HG02610 (cell line): Measurements from ENCODE around the gene CCDC80.

Experiments
- ATAC-seq: cut with Tn5 transposase; IDR thresholded peaks from one replicate; pipeline ENCODE4 v1.9.1; 2021; ENCODE audit warnings: mild to moderate bottlenecking, moderate library complexity; ENCODE audit not compliant: unreplicated experiment

The CCDC80 gene, protein sequence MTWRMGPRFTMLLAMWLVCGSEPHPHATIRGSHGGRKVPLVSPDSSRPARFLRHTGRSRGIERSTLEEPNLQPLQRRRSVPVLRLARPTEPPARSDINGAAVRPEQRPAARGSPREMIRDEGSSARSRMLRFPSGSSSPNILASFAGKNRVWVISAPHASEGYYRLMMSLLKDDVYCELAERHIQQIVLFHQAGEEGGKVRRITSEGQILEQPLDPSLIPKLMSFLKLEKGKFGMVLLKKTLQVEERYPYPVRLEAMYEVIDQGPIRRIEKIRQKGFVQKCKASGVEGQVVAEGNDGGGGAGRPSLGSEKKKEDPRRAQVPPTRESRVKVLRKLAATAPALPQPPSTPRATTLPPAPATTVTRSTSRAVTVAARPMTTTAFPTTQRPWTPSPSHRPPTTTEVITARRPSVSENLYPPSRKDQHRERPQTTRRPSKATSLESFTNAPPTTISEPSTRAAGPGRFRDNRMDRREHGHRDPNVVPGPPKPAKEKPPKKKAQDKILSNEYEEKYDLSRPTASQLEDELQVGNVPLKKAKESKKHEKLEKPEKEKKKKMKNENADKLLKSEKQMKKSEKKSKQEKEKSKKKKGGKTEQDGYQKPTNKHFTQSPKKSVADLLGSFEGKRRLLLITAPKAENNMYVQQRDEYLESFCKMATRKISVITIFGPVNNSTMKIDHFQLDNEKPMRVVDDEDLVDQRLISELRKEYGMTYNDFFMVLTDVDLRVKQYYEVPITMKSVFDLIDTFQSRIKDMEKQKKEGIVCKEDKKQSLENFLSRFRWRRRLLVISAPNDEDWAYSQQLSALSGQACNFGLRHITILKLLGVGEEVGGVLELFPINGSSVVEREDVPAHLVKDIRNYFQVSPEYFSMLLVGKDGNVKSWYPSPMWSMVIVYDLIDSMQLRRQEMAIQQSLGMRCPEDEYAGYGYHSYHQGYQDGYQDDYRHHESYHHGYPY

DNA sequence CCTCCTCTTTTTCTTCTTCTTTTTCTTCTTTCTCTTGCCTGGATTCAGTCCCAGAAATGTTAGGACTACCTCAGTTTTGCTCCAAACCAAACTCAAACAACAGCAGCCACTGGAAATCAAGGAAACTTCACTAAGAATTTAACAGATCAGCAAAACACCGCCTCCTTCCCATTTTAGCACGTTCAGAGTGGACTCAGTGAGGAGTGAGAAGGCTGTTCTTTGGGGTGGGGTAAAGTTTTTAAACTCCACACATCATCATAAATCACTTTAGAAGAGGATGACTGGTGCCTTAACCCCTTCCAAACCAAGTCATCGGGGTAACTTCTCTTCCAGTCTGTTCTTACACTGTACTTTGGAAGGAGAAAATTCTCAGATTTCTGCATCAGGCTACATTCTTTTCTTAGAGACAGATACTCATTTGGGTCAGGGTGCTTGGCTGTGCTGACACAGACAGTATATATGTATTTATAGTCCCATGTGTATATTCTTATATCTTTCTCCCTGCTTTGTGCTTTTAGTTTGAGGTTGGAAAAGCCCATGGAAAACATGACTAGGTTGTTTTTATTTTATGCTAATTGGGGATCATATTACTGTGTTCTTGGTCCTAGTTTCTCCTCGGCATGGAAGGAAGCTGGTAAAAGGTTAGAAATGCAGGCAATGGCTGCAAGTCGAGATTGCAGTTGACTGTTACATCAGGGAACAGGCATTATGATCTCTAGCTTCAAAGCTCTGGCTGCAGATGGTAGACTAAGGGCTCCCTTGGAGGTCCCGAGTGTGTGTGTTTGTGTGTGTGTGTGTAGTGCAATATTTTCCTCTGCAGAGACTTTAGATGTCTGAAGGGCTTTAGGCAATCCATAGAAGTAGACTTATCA lies at the start of gene CCDC80:
CCDC80 (minus strand) TSS at position 214 of the 872 bp plus-strand sequence. CDS start 1,238 bp downstream, outside the sequence.
- ATAC-seq: no peak

DNA sequence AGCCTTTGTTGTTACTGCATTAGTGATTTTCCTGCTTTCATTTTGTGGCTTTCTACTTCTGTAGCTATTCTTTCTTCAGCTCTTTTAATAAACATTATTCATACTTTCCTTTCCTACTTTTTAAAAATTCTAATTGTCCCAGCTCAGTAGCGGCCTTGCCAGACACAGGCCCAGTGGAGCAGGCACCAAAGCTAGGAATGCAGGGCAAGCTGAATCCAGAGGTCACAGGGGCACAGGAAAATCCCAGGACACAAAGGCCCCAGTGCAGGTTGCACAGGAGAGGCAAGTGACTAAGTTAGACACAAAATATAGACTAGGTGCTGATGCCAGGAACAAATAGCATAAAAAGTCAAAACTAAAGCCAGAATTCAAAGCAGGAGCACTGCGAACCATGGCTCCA lies 49.0 kb upstream of the CCDC80 start:
- no peak for ATAC-seq

DNA sequence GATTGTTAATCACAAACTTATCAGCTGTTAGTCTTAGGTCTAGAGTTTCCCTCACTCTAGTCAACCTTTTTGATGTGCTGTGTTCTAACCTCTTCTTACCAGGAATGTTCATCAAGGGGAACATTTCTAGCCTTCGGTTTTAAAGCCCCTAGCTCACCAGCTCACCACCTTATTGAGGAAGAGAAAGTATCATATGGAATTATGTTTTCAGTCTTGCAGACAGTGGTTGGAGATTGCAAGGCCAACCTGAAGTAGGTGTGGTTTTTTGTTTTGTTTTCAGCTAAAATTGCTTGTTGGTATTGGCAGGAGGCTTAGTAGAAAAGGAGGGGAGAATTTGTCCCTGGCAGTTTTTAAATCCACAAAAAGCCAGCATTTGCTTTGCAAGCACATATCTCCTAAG lies 48.4 kb upstream of the CCDC80 start:
- ATAC-seq: no peak

DNA sequence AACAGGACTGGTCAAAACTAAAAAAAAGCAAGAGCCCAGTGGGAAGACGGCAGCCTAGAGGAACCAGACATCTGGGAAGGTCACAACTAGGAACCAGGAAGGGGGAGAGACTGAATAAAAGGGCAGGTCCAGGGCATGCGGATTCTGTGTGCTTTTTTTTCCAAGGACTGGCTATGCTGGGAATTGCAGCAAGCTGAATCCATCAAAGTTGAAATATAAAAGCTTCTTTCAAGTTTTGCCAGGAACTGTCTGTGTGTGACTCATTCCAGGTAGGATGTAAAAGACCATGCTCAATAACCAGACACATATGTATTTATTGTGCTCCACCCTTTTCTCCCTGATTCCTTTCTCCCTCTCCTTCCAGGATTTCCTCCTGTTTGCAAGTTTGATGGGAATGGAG lies 47.9 kb upstream of the CCDC80 start:
- no peak for ATAC-seq

DNA sequence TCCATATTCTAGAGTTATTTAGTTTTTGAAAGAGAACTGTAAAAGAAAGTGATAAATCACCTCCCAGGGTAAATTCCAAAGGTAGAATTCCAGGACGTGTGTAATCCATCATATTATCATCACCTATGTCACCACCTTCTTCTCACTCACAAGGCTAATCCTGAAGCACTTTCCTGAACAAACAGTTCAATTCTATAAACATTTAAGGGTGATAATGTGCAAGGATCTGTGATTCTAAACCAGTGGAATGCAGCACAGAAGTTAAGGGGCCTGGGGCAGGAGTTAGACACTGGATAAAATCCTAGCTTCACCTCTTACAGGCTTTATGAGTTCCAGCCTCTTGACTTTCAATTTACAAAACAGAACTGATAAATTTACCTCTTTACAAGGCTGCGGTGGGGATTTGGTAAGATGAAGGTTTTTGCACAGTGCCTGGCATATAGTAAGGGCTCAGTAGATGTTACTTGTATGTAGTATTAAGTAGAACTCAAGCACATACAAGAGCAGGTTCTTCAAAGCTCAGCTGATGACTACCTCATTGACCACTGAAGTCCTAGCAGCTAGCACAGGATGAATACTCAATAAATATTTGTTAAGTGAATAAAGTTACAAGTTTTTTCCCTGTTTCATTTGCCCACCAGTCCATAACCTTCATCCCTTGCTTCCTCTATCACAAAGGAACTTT lies 47.3 kb upstream of the CCDC80 start:
- ATAC-seq: no peak

DNA sequence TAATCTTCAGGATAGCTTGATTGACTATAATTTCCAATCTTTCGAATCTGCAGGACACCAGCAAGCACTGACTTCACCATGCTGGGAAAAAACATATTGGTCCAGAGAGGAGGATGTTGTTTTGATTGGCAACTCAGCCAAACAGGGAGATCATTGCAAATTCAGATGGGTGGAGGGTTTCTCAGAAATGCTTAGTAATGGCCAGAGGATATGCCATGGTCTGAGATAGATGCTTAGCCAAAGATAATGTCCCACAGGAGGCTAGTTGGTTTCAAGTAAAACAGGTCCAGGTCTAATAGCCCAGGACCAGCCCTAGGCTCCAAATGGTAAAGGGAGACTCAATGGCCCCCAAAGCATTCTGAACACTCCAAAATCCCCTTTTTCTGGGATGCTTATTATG lies 46.7 kb upstream of the CCDC80 start:
- no peak for ATAC-seq

DNA sequence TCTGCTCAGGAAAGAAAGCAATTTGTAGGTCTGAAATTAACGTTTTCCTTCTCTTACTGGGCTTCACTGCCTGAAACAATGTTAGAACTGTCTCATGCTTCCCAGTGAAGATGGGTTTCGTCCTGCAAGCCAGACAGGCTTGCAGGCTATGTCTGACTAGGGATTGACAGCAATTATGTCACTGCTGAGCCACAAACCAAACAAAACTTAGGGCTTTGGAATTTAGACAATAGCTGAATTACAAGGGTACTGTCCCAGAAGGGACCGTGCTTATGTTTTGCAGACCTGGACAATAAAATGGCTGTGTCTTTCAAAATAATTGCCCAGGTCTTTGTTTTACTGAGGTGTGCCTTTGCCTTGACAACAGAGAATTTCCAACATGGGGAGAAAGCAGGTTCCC lies 46.3 kb upstream of the CCDC80 start:
- ATAC-seq: no peak

DNA sequence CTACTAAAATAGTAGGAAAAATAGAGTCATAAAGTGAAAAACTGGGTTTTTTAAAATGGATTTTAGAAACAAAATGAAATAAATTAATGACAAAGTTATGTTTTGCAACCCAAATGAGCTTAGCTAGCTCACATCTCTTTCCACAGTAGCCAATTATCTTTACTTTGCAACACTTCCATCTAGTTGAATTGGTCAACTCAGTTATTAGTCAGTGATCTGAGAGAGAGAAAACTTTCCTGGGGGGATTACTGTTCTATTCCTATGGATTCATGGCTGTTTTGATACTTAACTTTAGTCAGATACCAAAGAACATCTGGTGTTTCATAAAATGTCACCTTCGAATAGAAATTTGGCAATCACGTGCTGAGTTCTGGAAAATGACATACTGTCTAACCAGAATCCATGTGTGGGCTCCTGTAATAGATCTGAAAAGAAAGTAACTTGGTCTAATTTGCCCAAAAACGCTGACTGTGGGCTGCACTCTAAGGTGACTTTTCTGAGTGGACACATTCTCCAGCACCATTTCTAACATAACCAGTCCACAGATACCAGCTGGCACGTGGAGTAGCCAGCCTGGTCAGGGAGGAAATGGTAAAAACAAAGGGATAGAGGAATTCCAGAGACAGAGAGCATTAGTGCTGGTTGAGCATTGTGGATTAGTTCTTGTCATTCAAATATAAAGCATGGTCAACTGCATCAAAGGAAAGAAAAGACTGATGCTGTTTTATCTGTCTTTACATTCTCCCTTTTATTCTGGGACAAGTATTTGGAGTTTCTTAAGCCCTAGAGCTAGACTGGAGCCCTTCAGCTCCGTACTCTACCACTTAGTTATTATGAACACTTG lies 45.2 kb upstream of the CCDC80 start:
- no peak for ATAC-seq

DNA sequence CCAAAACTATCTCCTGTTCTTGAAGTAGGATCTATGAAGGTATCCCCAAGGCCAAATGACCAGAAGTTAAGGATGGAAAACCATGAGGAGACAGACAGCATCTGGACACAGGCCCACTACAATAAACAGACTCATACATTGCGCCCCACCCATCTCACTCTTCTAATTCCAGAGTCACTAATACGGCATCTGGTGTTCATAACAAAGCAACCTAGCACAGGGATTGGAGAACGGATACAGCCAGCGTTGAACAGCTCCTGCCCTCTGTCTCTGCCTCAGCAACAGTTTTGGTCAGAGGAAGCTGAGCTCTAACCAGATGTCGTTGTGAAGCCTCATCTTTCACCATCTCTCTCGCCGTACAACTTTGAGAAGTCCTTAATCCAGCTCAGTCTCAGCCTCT lies 44.5 kb upstream of the CCDC80 start:
- no peak for ATAC-seq

DNA sequence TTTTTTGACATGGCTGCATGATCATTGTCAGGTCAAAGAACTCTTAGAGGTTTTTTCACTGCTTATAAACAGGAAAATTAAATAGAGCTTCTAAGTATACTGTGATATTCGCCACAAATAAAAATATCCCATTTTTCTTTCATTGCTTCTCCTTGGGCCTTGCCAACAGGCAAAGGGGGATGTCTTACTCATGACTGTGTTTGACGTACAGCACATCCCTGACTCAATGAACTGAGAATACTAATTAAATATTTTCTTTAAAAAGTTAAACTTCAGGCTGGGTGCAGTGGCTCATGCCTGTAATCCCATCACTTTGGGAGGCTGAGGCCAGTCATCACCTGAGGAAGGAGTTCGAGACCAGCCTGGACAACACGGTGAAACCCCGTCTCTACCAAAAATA lies 41.4 kb upstream of the CCDC80 start:
- ATAC-seq: no peak

DNA sequence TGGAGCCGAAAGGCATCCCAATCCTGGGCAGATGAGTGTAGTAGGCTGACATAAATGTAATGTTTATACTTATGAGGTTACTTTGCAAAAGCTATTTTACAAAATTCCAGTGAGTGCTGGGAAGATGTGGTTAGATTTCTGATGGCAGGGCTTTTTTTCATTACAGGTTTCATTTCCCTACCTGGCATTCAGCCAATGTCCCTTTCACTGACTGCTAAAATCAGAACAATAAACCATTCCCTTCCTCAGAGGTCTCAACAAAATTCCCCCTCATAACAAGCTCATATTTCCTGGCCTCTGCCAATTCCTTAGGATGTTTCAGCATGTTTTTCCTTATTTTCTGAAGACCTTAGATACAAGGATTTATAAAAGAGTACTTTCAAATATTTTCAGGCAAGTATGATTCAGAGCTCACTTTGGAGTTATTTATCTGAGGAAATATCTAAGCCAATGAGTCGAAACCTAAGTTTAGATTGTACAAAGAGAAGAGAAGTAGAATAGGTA lies 40.9 kb upstream of the CCDC80 start:
- no peak for ATAC-seq

DNA sequence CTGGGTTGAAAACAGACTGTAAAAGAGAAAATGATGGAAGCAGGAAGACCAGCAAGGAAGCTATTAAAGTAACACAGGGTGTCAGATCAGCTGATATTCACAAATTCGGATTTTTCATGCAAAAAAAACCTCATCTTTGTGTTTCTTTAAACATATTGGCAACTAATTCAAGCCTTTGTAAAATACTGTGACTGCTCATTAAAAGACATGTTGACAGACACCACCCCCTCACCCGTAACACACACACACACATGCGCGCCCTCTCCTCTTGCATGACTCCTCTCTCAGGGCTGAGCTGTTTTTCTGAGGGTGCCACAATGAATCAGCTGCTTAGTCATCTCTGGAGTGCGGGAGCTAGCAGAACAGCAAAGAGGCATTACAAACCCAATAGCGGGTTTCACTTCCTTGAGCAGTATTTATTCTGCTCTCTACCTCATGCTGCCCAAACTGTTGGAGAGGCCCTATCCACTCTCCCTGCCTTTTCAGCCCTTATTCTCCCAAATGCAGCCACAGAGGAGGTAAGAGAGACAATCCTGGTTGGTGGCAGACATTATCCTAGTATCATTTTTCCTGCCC lies 35.8 kb upstream of the CCDC80 start:
- peak; percentile 99 for ATAC-seq

DNA sequence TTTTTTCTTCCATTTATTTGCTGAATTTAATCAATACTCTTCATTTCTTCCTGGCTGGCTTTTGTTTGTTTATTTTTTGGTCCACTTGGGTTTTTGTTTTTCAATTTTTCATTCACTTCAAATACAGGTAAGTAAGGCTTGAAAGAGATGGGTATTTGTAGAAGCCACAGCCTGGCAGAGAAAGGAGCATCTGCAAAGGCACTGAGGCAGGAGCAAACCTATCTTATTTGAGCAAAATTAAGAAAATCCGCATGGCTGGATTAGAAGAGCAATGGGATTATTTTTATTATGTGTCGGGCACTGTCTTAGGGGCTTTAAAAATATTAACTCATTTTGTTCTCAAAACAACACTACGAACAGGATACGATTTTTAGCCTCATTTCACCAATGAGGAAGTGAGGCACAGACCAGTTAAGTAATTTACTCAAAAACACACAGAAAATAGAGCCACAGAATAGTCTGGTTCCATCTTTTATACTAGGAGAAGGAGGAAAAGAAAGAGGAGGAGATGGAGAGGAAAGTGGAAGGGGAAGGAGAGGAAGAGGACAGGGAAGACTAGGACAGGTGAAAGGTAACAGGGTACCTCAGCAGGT lies 35.1 kb upstream of the CCDC80 start:
- ATAC-seq: no peak

DNA sequence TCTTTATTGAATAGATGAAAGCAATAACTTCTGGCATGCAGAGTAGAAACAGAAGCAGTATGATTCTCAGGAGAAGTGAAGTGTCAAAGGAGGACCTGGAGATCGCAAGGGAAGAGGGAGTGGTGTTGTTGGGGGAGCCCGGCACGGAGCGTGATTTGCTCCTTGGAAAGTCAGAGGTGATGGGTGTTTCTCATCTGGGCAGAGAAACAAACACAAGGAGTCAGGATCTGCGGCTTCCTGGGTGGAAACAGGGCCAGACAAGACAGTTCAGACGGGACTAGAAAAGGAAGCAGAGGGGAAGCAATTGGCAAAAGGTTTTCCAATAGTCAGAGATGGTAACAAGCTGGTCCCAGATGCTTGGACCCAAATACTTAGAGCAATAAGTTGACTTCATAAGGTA lies 34.4 kb upstream of the CCDC80 start:
- ATAC-seq: no peak

DNA sequence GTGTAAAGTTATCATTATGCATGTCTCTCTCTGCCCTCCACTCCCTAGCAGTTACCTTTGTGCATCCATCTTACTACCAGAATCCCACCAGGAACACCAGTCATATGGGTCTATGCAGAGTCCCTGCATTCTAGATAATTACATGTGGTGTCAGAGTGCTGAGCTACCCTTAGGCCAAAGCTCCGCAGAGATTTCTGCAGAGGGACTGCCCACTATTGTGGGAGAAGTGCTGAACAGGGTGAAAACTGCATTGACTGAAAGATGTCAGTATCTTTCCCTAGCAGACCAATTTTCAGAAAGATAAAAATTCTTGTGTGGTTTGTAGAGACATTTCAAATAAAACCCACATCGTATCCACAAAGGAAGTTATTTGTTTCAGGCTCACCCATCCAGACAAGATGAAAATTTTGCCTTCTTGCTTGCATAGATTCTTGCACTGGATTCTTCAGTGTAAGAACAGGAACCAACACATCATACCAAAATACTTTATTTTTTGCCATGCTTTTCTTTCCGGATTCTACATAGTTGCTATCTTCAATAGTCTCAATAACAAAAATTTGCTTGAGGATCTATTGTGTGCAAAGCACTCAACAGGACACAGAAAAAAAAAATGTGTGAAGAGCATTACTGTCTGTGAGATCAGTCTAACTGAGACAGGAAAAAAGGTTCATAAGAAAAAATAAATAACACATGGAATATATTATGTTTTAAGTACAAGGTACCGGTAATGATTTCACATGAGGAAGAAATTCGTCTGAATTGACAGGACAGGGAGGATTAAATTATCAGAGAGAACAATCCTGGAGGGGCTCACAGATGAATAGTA lies 32.0 kb upstream of the CCDC80 start:
- ATAC-seq: no peak

DNA sequence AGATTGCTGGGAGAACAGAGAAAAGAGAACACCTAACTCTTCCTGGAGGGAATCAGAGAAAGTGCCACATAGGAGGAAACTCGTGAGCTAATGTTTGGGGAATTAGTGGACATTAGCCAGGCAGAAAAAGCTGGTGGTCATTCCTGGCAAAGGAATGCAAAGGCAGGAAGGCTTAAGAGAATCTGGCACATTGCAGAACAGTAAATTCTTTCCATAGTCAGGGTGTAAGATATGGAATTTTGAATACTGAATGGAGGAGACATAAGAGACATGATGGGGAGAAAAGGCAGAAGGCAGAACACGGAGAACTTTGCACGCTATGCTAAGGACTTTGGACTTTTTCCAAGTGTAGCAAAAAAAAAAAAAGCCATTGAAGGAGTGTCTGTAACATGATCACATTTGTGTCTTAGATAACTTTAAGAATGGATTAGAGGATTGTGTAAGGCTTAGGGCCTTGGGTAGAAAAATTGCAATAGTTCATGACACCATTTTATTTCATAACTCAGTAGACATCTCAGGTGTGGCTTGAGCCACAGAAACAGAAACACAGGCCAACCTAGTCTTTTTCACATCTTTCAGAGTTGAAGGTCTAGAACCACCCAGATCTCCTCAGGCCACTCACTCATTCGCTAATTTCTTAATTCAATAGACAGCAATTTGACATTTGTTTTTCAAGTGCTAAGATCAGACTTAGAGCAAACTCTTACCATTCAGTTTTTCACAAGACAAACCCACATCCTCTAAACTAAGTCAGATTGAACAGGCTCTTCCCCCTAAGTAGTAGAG lies 31.2 kb upstream of the CCDC80 start:
- ATAC-seq: no peak

DNA sequence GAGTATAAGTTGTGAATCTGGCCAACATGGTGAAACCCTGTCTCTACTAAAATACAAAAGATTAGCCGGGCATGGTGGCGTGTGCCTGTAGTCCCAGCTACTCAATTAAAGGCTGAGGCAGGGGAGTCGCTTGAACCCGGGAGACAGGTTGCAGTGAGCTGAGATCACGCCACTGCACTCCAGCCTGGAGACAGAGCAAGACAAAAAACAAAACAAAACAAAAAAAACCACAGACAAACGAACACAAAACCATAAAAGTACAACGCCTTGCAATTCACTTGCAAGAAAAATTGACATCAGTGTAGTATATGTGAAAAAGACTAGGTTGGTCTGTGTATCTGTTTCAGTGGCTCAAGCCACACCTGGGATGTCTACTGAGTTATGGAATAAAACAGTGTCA lies 29.9 kb upstream of the CCDC80 start:
- no peak for ATAC-seq
